Ishikawa (cell line): ENCODE results near the gene CNOT1.

ENCODE experiments used
- CEBPB ChIP-seq: IDR thresholded peaks from 2 replicates; pipeline ENCODE4 v1.6.1; 2012
- CREB1 ChIP-seq: IDR thresholded peaks from 2 replicates; pipeline ENCODE4 v1.6.1; 2012; ENCODE audit warnings: low read depth
- EGR1 ChIP-seq: IDR thresholded peaks from 2 replicates; pipeline ENCODE4 v1.6.1; 2012
- EP300 ChIP-seq: IDR thresholded peaks from 2 replicates; pipeline ENCODE4 v1.6.1; 2012; ENCODE audit warnings: borderline replicate concordance
- FOXM1 ChIP-seq: IDR thresholded peaks from 2 replicates; pipeline ENCODE4 v1.6.1; 2012; ENCODE audit warnings: low read depth, borderline replicate concordance
- NFIC ChIP-seq: IDR thresholded peaks from 2 replicates; pipeline ENCODE4 v1.6.1; 2012
- RAD21 ChIP-seq: IDR thresholded peaks from 2 replicates; pipeline ENCODE4 v1.6.1; 2012; ENCODE audit warnings: low read depth
- REST ChIP-seq: IDR thresholded peaks from 2 replicates; pipeline ENCODE4 v1.6.1; 2012; ENCODE audit warnings: low read depth, mild to moderate bottlenecking
- TAF1 ChIP-seq: IDR thresholded peaks from 2 replicates; pipeline ENCODE4 v1.6.1; 2012; ENCODE audit warnings: low read depth, mild to moderate bottlenecking
- TCF12 ChIP-seq: IDR thresholded peaks from 2 replicates; pipeline ENCODE4 v1.6.1; 2012; ENCODE audit warnings: low read depth
- TEAD4 ChIP-seq: IDR thresholded peaks from 2 replicates; pipeline ENCODE4 v1.6.1; 2012
- YY1 ChIP-seq: IDR thresholded peaks from 2 replicates; pipeline ENCODE4 v1.6.1; 2012; ENCODE audit warnings: low read depth
- ZBTB7A ChIP-seq: IDR thresholded peaks from 2 replicates; pipeline ENCODE4 v1.6.1; 2012; ENCODE audit warnings: low read depth
- TF ChIP-seq, protein P1 (sequence below): IDR thresholded peaks from 2 replicates; pipeline ENCODE4 v1.6.1; 2012
- TF ChIP-seq, protein P2 (sequence below): IDR thresholded peaks from 2 replicates; pipeline ENCODE4 v1.6.1; 2012

CNOT1 gene

DNA sequence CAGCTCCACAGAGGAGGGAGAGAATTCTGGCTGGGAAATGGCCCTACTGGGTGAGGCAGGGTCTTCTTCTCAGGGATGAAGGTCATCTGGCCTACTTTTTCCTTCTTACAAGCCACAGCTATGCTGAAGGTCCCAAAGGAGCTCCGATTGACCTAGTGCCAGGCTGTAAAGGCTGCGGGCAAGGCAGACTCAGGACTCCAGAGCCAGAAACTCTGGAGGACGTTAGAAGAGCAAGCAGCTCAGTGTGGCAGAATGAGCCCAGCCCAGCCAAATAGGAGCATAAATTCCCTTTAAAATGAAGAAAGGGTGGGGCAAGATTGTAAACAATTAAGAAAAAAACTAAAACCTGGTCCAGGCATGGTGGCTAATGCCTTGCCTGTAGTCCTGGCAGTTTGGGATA, 20.1 kb upstream of the CNOT1 start:
- TF ChIP-seq TEAD4 (no peak), REST (no peak), NFIC (no peak), ZBTB7A (no peak), EP300 (no peak), TAF1 (no peak), CREB1 (no peak)

- no peak for TF ChIP-seq REST
- TF ChIP-seq, protein P1, sequence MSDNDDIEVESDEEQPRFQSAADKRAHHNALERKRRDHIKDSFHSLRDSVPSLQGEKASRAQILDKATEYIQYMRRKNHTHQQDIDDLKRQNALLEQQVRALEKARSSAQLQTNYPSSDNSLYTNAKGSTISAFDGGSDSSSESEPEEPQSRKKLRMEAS, result no peak
These were observed 17.5 kb upstream of the CNOT1 start for GRCh38 chr16:58647107-58647506.

DNA sequence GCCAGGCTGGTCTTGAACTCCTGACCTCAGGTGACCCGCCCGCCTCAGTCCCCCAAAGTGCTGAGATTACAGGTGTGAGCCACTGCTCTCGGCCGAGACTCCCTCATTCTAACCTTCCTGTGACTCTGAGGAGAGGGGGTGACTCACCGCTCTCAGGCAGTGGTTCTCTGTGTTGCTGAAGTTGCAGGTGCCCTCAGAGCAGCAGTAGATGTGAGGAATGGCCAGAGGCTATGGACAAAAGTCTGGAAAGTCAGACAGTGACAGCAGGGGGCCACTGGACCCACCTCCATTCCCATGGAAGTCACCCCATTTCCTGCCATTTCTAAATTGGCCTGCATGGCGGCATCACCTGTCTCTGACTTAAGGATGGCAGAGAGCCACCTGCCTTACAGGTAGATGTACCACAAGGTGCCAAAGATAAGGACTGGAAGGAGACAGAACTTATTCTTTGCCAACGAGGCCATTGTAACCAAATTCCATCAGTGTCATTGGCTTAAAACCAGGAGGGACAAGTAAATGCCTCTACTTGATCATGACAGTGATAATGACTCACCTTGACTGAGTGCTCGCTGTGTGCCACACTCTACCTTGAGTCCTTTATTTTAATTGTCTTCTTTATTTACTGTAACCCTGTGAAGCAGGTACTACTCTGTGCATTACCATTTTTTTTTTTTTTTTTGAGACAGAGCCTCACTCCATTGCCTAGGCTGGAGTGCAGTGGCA, 15.3 kb upstream of the CNOT1 start:
- TF ChIP-seq TEAD4, result no peak
- TF ChIP-seq, protein P2, sequence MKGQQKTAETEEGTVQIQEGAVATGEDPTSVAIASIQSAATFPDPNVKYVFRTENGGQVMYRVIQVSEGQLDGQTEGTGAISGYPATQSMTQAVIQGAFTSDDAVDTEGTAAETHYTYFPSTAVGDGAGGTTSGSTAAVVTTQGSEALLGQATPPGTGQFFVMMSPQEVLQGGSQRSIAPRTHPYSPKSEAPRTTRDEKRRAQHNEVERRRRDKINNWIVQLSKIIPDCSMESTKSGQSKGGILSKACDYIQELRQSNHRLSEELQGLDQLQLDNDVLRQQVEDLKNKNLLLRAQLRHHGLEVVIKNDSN, result no peak
- no peak for TF ChIP-seq NFIC
- TF ChIP-seq FOXM1, result no peak
- no peak for TF ChIP-seq YY1
- no peak for TF ChIP-seq RAD21
- TF ChIP-seq REST, result no peak
- no peak for TF ChIP-seq CEBPB
- no peak for TF ChIP-seq TAF1
- TF ChIP-seq TCF12, result no peak
- no peak for TF ChIP-seq ZBTB7A
- no peak for TF ChIP-seq EGR1
- TF ChIP-seq, protein P1, result no peak
- no peak for TF ChIP-seq EP300
- TF ChIP-seq CREB1, result no peak

GRCh38 chr16:58644108-58644507, 14.5 kb upstream of the CNOT1 start:
- TF ChIP-seq FOXM1 (no peak), NFIC (no peak), CEBPB (no peak), CREB1 (no peak), ZBTB7A (no peak), TEAD4 (no peak), EP300 (no peak), REST (no peak), TAF1 (no peak), EGR1 (no peak), YY1 (no peak), TCF12 (no peak), RAD21 (no peak)
- TF ChIP-seq, protein P2, result no peak
- TF ChIP-seq, protein P1, result no peak
